ENCODE results near the gene ASIC4. TPM values are rescaled to one million over a fixed set of nuclear protein-coding genes. Genes with fewer than 3 reads are reported as not detected.

Gene ASIC4
- total and polyA plus RNA-seq, 12 donors = 0.15 to 0.43 (median 0.20) TPM; not detected in 7

DNA sequence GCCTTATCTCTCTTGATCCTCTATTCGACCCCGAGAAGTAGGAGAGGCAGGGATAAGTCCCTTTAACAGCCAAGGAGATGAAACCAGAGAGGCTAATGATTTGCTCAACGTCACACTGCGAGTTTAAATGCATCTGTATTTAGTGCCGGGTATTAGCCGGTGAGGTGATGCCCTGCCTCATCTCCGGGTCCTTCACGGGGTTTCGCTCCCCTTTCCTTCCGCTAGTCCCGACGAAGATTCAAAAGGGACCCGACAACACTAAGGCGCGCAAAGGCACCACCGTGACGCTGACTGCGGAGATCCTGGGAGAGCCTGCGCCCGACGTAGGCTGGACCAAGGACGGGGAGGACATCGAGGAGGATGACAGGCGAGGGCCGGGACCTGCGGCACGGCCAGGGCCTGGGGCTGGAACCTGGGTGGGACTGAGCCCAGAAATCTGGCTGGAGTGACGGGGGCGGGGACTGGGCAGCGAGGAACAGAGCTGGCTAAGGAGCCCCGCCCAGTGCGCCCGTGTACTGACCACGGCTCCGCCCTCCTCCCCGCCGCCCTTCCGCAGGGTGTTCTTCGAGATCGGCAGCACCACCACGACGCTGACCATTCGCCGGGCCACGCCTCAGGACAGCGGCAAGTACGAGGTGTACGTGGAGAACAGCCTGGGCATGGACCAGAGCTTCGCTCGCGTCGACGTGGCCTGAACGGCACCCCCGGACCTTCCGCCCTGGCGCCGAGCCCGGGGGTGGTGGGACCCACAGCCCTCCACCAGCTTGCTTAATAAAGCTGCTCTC is 16.6 kb upstream of the ASIC4 start:
- TF ChIP-seq CTCF (IDR thresholded peaks at IDR 0.05) = no peak
- WGBS, 2 donors = 4 to 7% methylated on average over 59 of the region's 59 CpGs

GRCh38 chr2:219498280-219499057 is 15.8 kb upstream of the ASIC4 start, which contains the start of gene GMPPA:
Gene GMPPA, plus strand, starts transcription at chr2:219498891. Its CDS starts 1,085 bp downstream, at chr2:219499976.
- peak; percentile 87 to 94 (median 90) for ATAC-seq
- peak within 1 kb of the TSS; percentile 91 to 100 (median 96) for H3K27ac ChIP-seq
- peaks cover 0 to 43% (median 18%) of the 10 kb centered on the region in 7 donors for H3K27me3 ChIP-seq
- intact Hi-C loops (cut with DNase I) = loop anchor here in 3 of 10 donors (1.0 to 5.0 kb wide), 4 partner anchors 34 to 111 kb away; partner anchors contain the start of genes CHPF (in 1 of the 3) and DNPEP (in 1 of the 3)
- peak; percentile 94 to 97 for DNase-seq
- H3K4me1 ChIP-seq = peaks cover 19 to 50% (median 37%) of the 10 kb centered on the region in 9 donors
- no peaks in the 10 kb centered on the region for H3K9me3 ChIP-seq
- peak in 3 of 9 donors; percentile 15 to 29 (median 25) for TF ChIP-seq CTCF (IDR thresholded peaks at IDR 0.05)
- WGBS, 2 donors = 0% methylated on average over 49 of the region's 49 CpGs
- peak within 1 kb of the TSS; percentile 52 to 88 (median 75) for H3K4me3 ChIP-seq
- peaks cover 0 to 20% (median 2%) of the 10 kb centered on the region in 9 donors for H3K36me3 ChIP-seq

More for the DNA sequence above, 16.6 kb upstream of the ASIC4 start:
- peak overlapping the region; percentile 91 to 100 (median 96) for H3K27ac ChIP-seq
- peaks cover 19 to 50% (median 37%) of the 10 kb centered on the region in 9 donors for H3K4me1 ChIP-seq
- peak overlapping the region; percentile 52 to 88 (median 75) for H3K4me3 ChIP-seq
- H3K9me3 ChIP-seq = no peaks in the 10 kb centered on the region
- intact Hi-C loops (cut with DNase I) = loop anchor here in 3 of 10 donors (1.0 to 5.0 kb wide), 4 partner anchors 35 to 110 kb away; partner anchors contain the start of genes CHPF (in 1 of the 3) and DNPEP (in 1 of the 3)
- peak; percentile 77 to 88 (median 84) for ATAC-seq
- H3K36me3 ChIP-seq = peaks cover 0 to 12% (median 0%) of the 10 kb centered on the region in 9 donors
- peak; percentile 88 to 94 for DNase-seq
- peaks cover 0 to 51% (median 18%) of the 10 kb centered on the region in 7 donors for H3K27me3 ChIP-seq

DNA sequence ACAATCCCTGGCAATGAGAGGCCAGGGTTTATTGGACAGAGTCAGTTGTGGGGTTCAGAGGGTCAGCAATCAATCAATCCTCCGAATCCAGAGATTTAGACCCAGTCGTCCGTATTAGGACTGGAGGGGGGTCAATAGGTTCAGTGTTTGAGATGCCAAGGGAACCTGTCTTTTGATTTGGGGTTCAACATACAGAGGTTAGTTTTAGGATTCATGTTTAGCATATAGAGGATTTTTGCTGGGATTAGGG is 15.3 kb upstream of the ASIC4 start:
- DNase-seq (no peak), ATAC-seq (no peak)
- H3K4me3 ChIP-seq = peak overlapping the region; percentile 52 to 88 (median 75)
- H3K27me3 ChIP-seq = peaks cover 0 to 38% (median 18%) of the 10 kb centered on the region in 7 donors
- H3K9me3 ChIP-seq = no peaks in the 10 kb centered on the region
- intact Hi-C loops (cut with DNase I) = loop anchor here in 2 of 10 donors (5.0 kb wide), 2 partner anchors 33 to 112 kb away; partner anchors contain the start of gene DNPEP (in 1 of the 2)
- TF ChIP-seq CTCF (IDR thresholded peaks at IDR 0.05) = no peak
- peaks cover 19 to 50% (median 37%) of the 10 kb centered on the region in 9 donors for H3K4me1 ChIP-seq
- H3K27ac ChIP-seq = peak overlapping the region; percentile 91 to 100 (median 96)
- 0 to 1% methylated on average over 3 of the region's 3 CpGs for WGBS, 2 donors
- peaks cover 0 to 25% (median 7%) of the 10 kb centered on the region in 9 donors for H3K36me3 ChIP-seq

GRCh38 chr2:219499555-219499954 is 14.7 kb upstream of the ASIC4 start:
- intact Hi-C loops (cut with DNase I) = loop anchor here in 2 of 10 donors (5.0 kb wide), 2 partner anchors 33 to 112 kb away; partner anchors contain the start of gene DNPEP (in 1 of the 2)
- ATAC-seq = no peak
- no peaks in the 10 kb centered on the region for H3K9me3 ChIP-seq
- 73 to 77% methylated on average over 1 of the region's 1 CpG for WGBS, 2 donors
- peaks cover 0 to 31% (median 13%) of the 10 kb centered on the region in 9 donors for H3K36me3 ChIP-seq
- H3K27me3 ChIP-seq = peaks cover 0 to 32% (median 17%) of the 10 kb centered on the region in 7 donors
- H3K4me3 ChIP-seq = peak overlapping the region in 8 of 10 donors; percentile 52 to 88 (median 78)
- no peak for DNase-seq
- TF ChIP-seq CTCF (IDR thresholded peaks at IDR 0.05) = no peak
- H3K27ac ChIP-seq = peak overlapping the region in 2 of 10 donors; percentile 96 to 97
- peaks cover 19 to 50% (median 37%) of the 10 kb centered on the region in 9 donors for H3K4me1 ChIP-seq
